ENCODE measurements around the gene PTPRH. TPM values are rescaled to one million over a fixed set of nuclear protein-coding genes. Genes with fewer than 3 reads are reported as not detected.

PTPRH gene
- total and polyA plus RNA-seq, 9 of the 15 experiments (the other 6 are each of a cell fraction or from before 2014, with no cell fraction given): 0.87 to 34.3 (median 22.7) TPM

DNA sequence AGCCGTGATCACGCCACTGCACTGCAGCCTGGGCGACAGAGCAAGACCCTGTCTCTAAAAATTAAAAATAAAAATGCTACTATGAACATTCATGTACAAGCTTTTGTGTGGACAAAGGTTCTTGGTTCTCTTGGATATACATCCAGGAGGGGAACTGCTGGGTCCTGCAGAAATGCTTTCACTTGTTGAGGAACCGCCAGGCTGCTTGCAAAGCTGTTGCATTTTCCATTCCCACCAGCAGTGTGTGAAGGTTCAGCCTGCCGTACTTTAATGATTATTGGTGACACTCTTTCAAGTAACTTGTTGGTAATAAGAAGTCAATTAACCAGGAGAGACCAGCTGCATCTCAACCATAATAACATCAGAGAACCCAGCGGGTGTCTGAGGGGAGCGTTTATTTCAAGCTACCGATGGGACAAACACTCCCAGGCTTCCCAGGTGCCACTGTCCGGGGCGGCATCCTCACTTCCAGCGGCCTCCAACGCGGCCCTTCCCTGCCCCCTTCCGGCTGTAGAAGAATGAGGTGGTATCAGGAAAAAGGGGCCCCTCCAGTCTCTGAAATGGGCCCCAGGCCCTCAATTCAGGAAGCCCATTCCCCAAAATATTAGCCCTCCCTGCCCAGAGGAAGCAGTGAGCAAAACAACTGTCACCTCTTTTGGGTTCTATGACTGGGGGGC, 76.7 kb downstream of the PTPRH start:
- no peak overlapping the region for H3K27ac ChIP-seq (ENCODE audit: extremely low read depth, low read depth, low read length)
- no peaks in the 10 kb centered on the region; the same call in 1 of the 2 replicates for H4K20me1 ChIP-seq (replicated peaks; ENCODE audit: control insufficient read depth, insufficient read depth, low read length)
- H2AFZ ChIP-seq (ENCODE audit: low read depth, low read length): no peak overlapping the region
- peaks cover 41% of the 10 kb centered on the region; the same call in 2 of the 3 replicates for H3K36me3 ChIP-seq (ENCODE audit: control insufficient read depth, insufficient read depth, low read length)
- H3K79me2 ChIP-seq (ENCODE audit: control insufficient read depth, insufficient read depth, low read length): no peaks in the 10 kb centered on the region
- H3K27me3 ChIP-seq (ENCODE audit: control insufficient read depth in 2 of 2, insufficient read depth in 2 of 2, low read length in 2 of 2): no peaks in the 10 kb centered on the region
- H3K4me2 ChIP-seq (ENCODE audit: insufficient read depth, low read length): no peak overlapping the region
- H3K9ac ChIP-seq (ENCODE audit: insufficient read depth in 1 of 2, low read depth in 2 of 2, low read length in 2 of 2): no peak overlapping the region; a peak in 1 of 4 replicates
- ATAC-seq (no peak), FAIRE-seq (no peak), DNase-seq (ENCODE audit: extremely low read depth in 1 of 4, low spot score in 3 of 4) (no peak)
- in situ Hi-C loops (cut with MboI): loop anchor here (25.0 kb wide), 1 partner anchor 505 kb away; the partner anchor contains the start of genes CCDC106, ZNF580 and ZNF581
- POLR2A ChIA-PET: no interaction called here
- H3K9me3 ChIP-seq (replicated peaks; ENCODE audit: control insufficient read depth, insufficient read depth, low read depth, low read length): no peaks in the 10 kb centered on the region
- intact Hi-C loops (cut with micrococcal nuclease): no loop called here
- no TSS peak for BruUV-seq (replicated peaks)
- 94% methylated on average over 14 of the region's 14 CpGs for WGBS (ENCODE audit: insufficient coverage, low coverage, missing lambda C conversion rate)
- H3K4me3 ChIP-seq: no peak overlapping the region
- H3K9me1 ChIP-seq (ENCODE audit: control insufficient read depth, insufficient read depth, low read length): no peaks in the 10 kb centered on the region
- CTCF ChIA-PET (ENCODE audit: low intra/inter-chr PET ratio): no interaction called here
- H3K4me1 ChIP-seq (replicated peaks in 1 of 2; ENCODE audit: control insufficient read depth in 2 of 2, insufficient read depth in 2 of 2, low read length in 2 of 2): peaks cover 0 to 15% of the 10 kb centered on the region in 2 experiments; a peak in 3 of 5 replicates
- TF ChIP-seq THRAP3 (IDR thresholded peaks at IDR 0.05; ENCODE audit: borderline replicate concordance) (no peak), POLR2AphosphoS2 (IDR thresholded peaks at IDR 0.05; ENCODE audit: low read length) (no peak), ZKSCAN3 (CRISPR knock-in tag; IDR thresholded peaks at IDR 0.05) (no peak), CREB1 (IDR thresholded peaks at IDR 0.05) (no peak), CREB1 (CRISPR knock-in tag; IDR thresholded peaks at IDR 0.05) (no peak), ZNF140 (CRISPR knock-in tag; IDR thresholded peaks at IDR 0.05) (no peak), ZNF232 (CRISPR knock-in tag; IDR thresholded peaks at IDR 0.05) (no peak), ZNF699 (CRISPR knock-in tag; IDR thresholded peaks at IDR 0.05; ENCODE audit: insufficient replicate concordance) (no peak)
- TF ChIP-seq, protein P1, sequence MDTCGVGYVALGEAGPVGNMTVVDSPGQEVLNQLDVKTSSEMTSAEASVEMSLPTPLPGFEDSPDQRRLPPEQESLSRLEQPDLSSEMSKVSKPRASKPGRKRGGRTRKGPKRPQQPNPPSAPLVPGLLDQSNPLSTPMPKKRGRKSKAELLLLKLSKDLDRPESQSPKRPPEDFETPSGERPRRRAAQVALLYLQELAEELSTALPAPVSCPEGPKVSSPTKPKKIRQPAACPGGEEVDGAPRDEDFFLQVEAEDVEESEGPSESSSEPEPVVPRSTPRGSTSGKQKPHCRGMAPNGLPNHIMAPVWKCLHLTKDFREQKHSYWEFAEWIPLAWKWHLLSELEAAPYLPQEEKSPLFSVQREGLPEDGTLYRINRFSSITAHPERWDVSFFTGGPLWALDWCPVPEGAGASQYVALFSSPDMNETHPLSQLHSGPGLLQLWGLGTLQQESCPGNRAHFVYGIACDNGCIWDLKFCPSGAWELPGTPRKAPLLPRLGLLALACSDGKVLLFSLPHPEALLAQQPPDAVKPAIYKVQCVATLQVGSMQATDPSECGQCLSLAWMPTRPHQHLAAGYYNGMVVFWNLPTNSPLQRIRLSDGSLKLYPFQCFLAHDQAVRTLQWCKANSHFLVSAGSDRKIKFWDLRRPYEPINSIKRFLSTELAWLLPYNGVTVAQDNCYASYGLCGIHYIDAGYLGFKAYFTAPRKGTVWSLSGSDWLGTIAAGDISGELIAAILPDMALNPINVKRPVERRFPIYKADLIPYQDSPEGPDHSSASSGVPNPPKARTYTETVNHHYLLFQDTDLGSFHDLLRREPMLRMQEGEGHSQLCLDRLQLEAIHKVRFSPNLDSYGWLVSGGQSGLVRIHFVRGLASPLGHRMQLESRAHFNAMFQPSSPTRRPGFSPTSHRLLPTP (IDR thresholded peaks at IDR 0.05; ENCODE audit: borderline replicate concordance, extremely low read depth, insufficient read length): no peak
- TF ChIP-seq, protein P2, sequence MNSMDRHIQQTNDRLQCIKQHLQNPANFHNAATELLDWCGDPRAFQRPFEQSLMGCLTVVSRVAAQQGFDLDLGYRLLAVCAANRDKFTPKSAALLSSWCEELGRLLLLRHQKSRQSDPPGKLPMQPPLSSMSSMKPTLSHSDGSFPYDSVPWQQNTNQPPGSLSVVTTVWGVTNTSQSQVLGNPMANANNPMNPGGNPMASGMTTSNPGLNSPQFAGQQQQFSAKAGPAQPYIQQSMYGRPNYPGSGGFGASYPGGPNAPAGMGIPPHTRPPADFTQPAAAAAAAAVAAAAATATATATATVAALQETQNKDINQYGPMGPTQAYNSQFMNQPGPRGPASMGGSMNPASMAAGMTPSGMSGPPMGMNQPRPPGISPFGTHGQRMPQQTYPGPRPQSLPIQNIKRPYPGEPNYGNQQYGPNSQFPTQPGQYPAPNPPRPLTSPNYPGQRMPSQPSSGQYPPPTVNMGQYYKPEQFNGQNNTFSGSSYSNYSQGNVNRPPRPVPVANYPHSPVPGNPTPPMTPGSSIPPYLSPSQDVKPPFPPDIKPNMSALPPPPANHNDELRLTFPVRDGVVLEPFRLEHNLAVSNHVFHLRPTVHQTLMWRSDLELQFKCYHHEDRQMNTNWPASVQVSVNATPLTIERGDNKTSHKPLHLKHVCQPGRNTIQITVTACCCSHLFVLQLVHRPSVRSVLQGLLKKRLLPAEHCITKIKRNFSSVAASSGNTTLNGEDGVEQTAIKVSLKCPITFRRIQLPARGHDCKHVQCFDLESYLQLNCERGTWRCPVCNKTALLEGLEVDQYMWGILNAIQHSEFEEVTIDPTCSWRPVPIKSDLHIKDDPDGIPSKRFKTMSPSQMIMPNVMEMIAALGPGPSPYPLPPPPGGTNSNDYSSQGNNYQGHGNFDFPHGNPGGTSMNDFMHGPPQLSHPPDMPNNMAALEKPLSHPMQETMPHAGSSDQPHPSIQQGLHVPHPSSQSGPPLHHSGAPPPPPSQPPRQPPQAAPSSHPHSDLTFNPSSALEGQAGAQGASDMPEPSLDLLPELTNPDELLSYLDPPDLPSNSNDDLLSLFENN (IDR thresholded peaks at IDR 0.05; ENCODE audit: low read depth in 2 of 2, low read length in 2 of 2): no peak
- TF ChIP-seq, protein P3, sequence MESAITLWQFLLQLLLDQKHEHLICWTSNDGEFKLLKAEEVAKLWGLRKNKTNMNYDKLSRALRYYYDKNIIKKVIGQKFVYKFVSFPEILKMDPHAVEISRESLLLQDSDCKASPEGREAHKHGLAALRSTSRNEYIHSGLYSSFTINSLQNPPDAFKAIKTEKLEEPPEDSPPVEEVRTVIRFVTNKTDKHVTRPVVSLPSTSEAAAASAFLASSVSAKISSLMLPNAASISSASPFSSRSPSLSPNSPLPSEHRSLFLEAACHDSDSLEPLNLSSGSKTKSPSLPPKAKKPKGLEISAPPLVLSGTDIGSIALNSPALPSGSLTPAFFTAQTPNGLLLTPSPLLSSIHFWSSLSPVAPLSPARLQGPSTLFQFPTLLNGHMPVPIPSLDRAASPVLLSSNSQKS (CRISPR knock-in tag; IDR thresholded peaks at IDR 0.05): no peak
- TF ChIP-seq, protein P4, sequence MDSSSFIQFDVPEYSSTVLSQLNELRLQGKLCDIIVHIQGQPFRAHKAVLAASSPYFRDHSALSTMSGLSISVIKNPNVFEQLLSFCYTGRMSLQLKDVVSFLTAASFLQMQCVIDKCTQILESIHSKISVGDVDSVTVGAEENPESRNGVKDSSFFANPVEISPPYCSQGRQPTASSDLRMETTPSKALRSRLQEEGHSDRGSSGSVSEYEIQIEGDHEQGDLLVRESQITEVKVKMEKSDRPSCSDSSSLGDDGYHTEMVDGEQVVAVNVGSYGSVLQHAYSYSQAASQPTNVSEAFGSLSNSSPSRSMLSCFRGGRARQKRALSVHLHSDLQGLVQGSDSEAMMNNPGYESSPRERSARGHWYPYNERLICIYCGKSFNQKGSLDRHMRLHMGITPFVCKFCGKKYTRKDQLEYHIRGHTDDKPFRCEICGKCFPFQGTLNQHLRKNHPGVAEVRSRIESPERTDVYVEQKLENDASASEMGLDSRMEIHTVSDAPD (CRISPR knock-in tag; IDR thresholded peaks at IDR 0.05): no peak

Data from K562 (cell line).